WI38 (cell line): ENCODE results near the gene MRPL27.
"Not testable (repeated sequence)": the region's sequence is repeated elsewhere in the genome, so short reads cannot be mapped to it uniquely, and the experiment has no call there.

ENCODE experiments used
- H3K4me3 ChIP-seq: 2 replicates; pipeline ENCODE4 v1.5.1; 2011; ENCODE audit warnings: low read depth, mild to moderate bottlenecking, control low read depth, low read length
- TF ChIP-seq, protein P1 (sequence below): IDR thresholded peaks from 2 replicates; pipeline ENCODE4 v1.5.1; 2012; ENCODE audit warnings: low read depth, mild to moderate bottlenecking, control low read depth, low read length

MRPL27 gene

DNA sequence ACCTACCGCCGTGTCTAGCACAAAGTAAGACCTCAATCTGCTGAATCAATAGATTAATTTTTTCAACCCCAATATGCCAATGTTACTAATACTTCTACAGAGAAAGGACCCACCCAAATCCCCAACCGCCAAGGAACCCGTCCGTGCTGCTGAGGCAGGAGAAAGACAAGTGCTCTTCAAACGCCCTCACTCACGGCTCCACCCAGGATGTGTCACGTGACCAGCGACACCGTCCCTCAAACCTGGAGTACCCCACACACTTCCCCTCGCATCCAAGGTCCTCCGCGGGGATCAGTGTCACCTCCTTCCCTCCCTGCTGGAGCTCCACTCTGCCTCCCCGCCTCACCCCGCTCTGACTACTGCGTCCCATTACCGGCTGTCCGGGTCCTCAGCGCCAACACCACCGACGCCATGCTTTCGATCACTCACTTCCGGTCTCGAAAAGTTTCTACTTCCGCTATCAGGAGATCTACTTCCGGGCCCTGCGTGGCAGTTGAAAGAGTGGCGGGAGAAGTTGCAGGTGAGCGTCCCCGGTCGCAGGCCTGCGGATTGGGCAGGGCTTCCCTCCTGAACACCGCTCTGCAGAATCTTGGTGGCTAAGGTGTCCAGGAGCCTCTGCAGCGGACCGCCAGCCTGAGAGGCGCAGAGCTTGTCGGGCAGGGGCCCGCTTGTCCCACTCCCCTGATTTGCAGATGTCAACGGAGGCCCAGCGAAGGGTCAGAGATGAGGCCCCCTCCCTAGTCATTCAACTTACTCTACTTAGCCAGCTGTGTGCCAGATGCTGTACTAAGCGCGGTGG lies at the start of gene MRPL27, which contains the start of gene EME1:
Gene MRPL27 (minus strand): TSS at position 427 of the 799 bp plus-strand sequence. CDS start 14 bp downstream, at position 413.
Gene EME1 (plus strand): TSS at position 472 of the 799 bp plus-strand sequence. CDS start 1,980 bp downstream, outside the sequence.
- TF ChIP-seq, protein P1, sequence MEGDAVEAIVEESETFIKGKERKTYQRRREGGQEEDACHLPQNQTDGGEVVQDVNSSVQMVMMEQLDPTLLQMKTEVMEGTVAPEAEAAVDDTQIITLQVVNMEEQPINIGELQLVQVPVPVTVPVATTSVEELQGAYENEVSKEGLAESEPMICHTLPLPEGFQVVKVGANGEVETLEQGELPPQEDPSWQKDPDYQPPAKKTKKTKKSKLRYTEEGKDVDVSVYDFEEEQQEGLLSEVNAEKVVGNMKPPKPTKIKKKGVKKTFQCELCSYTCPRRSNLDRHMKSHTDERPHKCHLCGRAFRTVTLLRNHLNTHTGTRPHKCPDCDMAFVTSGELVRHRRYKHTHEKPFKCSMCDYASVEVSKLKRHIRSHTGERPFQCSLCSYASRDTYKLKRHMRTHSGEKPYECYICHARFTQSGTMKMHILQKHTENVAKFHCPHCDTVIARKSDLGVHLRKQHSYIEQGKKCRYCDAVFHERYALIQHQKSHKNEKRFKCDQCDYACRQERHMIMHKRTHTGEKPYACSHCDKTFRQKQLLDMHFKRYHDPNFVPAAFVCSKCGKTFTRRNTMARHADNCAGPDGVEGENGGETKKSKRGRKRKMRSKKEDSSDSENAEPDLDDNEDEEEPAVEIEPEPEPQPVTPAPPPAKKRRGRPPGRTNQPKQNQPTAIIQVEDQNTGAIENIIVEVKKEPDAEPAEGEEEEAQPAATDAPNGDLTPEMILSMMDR = no peak
- H3K4me3 ChIP-seq = peak within 1 kb of the TSS; percentile 97

DNA sequence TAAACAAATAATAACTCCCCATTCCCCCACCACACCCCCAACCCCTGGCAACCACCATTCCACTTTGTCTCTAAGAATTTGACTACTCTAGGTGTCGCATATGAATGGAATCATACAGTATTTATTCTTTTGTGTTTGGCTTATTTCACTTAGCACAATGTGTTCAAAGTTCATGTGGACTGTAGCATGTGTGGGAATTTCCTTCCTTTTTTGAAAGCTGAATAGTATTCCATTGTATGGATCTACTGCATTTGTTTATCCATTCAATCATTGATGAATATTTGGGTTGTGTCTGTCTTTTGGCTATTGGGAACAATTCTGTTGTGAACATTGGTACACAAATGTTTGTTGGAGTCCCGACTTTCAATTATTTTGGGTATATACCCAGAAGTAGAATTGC lies 49.8 kb upstream of the MRPL27 start:
- no peak overlapping the region for H3K4me3 ChIP-seq
- TF ChIP-seq, protein P1 = no peak

DNA sequence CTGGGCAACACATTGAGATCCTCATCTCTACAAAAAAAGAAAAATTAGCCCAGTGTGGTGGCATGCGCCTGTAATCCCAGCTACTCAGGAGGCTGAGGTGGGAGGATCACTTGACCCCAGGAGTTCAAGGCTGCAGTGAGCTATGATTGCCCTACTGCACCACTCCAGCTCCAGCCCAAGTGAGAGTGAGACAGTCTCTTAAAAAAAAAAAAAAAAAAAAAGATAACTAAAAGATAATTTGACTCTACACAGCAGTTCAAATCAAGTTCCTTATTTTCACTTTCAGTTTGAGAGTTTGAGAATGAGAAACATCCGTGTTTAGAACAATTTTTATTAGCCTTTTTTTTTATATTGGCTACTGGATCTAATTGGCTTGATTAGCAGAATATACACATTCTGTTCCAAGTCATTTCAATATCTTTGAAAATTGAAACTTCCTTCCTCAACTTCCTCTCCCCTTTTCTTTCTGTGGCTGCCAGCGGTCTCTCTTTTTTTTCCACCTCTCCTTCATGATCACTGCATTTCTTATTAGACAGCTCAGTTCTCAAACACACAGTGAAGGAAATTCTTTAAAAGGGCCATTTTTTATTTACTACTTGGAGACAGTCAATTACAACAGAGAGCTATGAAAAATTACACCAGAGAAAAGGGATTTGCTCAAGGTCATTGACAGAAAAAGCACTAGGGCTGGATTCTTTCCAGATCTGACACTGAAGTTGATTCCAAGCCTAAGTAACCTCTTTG lies 48.5 kb upstream of the MRPL27 start:
- no peak overlapping the region for H3K4me3 ChIP-seq
- TF ChIP-seq, protein P1 = no peak

DNA sequence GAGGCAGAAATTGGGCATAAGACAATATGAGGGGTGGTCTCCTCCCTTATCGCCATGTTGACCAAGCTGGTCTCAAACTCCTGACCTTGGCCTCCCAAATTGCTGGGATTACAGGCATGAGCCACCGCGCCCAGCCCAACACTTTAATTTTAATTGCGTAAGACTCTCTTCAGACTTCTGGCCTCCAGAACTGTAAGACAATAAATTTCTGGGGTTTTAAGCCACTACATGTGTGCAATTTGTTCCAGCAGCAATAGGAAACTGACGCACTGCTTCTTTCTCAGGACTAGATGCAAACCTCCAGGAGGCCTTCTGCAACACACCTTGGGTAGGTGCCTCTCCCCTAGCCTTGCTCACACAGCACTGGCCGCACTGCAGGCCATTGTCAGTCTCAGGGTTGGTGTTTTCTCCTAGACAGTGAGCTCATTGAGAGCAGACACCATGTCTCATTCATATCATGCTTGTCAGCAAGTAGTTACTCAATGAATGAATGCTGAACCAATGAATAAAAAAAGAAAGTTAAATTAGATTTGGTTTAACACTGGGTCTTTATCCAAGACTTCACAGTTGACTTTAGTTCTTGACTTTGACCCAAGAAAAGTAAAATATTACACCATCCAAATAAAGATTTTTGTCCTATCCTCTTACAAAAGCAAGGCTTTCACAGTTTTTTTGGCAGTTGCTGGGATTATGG lies 47.6 kb upstream of the MRPL27 start:
- TF ChIP-seq, protein P1 = no peak
- H3K4me3 ChIP-seq = no peak overlapping the region

DNA sequence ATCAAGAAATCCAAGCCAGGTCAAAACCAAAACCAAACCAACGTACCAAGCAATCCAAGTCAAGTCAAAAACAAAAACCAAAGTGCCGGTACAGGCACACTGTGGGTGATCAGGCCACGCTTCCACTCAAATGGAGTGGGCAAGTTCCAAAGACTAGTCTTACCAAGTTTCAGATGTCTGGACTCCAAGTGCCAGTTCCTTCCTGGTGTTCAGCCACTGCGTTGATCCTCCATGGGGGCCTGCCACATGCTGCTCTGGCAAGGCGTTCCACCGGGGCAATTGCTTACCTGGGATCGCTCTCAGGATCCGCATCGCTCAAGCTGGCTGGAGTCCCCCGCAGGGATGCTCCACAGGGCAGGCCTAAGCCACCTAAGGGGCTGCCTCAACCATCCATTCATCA lies 46.6 kb upstream of the MRPL27 start:
- H3K4me3 ChIP-seq = not testable (repeated sequence)

DNA sequence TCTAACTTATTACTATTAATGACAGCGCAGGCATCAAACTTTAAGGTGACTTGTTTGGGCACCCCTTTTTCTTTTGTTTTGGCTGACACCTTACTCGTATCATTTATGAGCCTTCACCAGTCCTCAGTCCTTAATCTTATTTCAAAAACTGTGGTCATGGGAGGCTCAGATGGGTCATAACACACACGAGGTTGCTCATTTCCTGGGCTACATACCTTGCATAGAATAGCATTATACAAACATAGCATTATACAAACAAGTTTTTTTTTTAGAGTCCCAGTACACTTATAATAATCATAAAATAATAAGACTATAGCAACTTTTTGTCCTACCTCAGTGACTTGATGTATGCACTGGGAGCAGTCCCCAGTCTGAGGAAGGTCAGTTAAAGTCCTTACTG lies 41.8 kb upstream of the MRPL27 start:
- no peak overlapping the region for H3K4me3 ChIP-seq
- TF ChIP-seq, protein P1 = no peak

GRCh38 chr17:50412188-50412732 lies 39.3 kb upstream of the MRPL27 start:
- TF ChIP-seq, protein P1 = no peak

More at GRCh38 chr17:50412188-50412732, 39.3 kb upstream of the MRPL27 start:
- no peak overlapping the region for H3K4me3 ChIP-seq
